ENCODE measurements around the gene AFF2.

GRCh38 chrX:148573119-148573518 lies 72.7 kb downstream of the AFF2 start:
- no peak for TF ChIP-seq POLR2A (IDR thresholded peaks at IDR 0.05)
- no peak for TF ChIP-seq CTCF (IDR thresholded peaks at IDR 0.05)
- TF ChIP-seq POLR2AphosphoS5 (IDR thresholded peaks at IDR 0.05) = no peak
- TF ChIP-seq EP300 (IDR thresholded peaks at IDR 0.05; ENCODE audit: low read depth) = no peak
